ENCODE results near the gene DTX3. TPM values are rescaled to one million over a fixed set of nuclear protein-coding genes. Genes with fewer than 3 reads are reported as not detected.
"Not testable (repeated sequence)": the region's sequence is repeated elsewhere in the genome, so short reads cannot be mapped to it uniquely, and the experiment has no call there.

DTX3 gene
- polyA plus RNA-seq, 3 donors, result 61.2 to 67.0 (median 63.0) TPM

DNA sequence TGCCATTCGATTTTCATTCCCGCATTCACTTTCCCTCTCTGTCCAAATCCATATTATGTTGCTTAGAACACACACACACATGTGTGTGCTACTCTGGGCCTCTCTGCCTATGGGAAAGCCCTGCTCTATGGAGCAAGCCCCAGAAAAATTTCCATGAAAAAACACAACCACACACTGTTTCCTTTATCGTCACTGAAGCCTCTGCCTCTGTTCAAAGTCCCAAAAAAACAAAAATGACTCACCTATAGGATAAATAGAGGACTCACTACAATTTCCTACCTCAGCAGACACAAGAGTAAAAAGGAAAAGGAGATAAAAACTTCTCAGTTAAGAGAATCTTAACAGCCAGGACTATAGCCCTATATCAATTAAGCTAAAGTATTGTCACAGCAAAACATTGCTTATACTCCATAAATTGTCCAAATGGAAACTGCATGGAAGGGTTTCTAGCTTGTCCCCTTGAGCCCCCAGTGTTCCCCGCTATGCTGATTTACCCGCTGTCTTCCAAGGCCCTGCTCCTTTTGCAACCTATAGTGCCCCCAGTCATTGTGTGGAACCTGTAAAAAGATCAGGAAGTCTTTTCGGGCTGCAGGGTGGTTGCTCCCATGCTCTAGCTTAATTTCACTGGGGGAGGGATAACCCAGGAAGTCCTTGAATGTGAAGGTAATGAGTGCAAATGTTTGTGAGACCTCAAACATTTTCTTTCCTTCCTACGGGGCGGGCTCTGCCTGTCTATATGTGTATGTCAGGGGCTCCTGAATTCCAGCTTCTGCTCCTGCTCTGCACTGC lies 24.8 kb upstream of the DTX3 start:
- no peak for DNase-seq

DNA sequence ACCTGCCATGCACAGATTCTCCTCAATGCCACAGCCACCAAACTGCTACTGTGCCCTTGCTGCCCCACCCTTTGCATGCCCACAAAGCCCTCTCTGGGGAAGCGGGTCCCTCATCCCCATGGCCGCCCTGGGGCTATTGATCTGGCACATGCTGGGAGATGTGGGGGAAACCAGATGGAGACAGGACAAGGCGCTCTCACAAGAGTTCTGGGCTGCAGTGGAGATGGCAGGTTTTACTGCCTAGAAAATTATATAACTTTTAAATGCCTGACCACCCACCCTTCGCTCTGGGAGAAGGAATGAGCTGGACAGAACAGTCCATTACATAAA lies 24.2 kb upstream of the DTX3 start:
- no peak for DNase-seq

DNA sequence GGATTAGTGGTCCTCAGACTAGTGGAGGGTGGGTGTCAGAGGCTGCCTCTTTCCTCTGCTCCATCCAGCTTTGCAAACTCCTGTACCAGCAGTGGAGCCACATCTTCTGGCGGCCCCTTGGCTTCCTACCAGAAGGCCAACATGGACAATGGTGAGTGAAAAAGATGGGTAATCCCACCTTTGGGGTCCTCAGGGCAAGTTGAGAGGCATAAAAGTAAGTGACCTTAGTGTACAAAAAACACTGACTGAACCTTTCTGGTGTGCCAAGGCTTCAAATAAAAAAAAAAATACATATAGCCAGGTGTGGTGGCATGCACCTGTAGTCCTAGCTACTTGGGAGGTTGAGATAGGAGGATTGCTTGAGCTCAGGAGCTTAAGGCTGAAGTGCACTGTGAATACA lies 22.8 kb upstream of the DTX3 start:
- DNase-seq, result no peak

DNA sequence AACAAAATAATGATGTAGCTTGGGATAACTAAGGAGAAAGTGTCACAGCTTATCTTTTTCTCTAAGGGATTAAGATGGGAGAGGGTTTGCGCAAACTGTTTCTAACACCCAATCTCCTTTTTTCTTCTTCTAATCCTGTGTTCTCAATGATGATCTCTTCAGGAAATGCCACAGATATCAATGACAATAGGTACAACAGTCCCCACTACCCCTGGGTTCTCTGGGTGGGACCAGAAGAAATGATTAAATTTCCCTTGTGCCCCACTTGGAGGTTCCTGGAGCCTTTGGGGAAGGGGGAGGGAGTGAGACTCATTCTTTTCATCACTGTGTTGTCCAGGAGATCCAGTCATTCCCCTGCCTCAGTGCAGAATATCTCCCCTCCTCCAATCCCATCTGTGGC lies 22.2 kb upstream of the DTX3 start:
- no peak for DNase-seq

DNA sequence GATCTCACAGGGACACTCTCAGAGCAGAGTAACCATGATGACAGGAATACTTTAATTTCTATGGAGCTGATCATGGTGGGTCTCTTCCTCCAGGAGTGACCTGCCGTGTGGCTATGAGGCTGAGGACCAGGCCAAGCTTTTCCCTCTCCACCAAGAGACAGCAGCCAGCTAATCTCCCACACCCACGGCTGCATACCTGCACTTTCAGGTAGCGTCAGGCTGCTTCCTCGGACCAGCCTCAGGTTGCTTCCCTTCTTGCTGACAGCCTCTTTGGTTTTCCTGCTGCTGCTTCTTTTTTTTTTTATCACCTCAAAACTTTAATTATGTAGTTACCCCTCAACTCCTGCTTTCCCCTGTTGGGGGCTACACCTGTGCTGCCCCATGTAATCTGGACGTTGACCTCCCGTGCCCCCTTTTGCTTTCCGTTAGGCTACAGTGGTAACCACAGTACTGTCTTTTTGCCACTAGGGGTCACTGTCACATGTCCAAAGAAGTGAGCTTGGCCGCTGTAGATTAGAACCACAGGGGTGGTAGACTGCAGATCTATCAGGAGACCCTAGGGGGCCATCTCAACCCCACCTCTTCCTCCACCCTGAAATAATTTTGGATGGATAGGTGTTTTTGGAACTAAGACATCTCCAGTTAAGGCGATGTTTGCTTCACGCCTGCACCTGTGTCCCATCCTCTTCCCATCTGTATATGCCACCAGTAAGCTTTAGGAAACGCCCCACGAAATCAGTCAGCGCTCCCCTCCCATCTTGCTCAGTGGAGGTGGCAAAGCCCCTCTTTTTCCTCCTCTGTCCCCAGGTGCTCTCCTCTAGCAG lies 21.4 kb upstream of the DTX3 start:
- peak; percentile 74 for DNase-seq

DNA sequence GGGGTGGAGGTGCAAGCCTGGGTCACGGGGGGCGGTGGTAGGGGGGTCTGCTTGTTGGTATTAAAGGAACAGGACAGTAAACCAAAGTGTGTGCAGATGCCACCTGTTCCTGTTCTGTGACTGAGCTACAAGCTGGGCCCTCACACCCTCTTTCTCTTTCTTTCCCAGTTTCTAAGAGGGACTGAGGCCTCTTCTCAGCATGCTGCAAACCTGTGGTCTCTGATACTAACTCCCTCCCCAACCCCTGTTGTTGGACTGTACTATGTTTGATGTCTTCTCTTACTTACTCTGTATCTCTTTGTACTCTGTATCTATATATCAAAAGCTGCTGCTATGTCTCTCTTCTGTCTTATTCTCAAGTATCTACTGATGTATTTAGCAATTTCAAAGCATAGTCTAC lies 20.6 kb upstream of the DTX3 start:
- no peak for DNase-seq

DNA sequence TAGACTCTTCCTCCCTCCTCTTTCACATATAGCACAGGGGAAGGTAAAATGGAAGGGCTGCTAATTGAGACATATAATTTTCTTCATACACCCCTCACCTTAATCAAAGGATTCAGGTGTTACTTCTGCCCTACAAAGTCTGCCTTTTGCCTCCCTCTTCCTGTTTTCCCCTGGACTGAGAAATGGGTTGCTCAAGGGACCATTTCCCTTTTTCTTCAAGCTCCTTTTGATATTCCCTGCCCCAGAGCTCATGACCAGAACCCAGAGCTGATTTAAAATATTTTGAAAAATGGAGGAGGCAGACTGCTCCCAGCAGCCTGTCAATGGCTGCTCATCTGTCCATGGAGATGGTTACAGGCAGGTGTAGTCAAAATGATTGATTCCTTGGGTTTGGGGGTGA lies 19.9 kb upstream of the DTX3 start:
- no peak for DNase-seq

DNA sequence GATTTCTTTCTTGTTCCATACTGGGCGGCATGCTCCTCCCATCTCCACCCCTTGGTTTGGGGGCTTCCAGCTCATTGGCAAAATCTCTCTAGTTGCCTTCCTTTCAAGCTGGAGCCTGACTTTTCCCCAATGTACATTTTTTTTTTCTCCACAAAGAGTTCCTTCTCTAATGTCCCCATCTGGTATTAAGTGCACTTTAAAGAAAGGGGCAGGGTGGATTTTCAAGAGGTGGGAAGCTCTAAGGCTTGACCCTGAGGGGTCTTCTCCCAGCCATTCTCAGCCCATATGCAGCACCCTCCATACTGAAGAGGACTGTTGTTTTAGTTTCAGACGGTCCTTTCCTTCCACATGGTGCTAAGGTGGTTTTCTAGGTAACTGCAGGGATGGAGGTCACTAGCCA lies 19.5 kb upstream of the DTX3 start:
- no peak for DNase-seq

DNA sequence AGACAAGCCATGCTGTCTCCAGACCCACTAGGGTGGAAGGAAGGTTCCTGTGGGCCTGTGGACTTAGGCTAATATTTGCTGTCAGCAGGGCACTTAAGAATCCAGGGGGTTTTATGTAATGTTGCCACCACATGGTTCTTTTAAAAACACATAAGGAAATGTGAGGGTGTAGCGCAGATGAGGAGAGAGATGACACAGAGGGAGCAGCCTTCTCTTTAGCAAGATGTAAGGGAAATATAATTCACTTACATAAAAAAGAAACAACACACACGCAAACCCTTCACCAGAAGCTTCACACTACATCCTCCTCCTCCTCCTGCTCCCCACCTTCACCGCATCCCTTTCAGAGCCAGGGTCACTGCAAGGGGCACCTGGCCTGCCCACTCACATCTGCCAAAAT lies 18.5 kb upstream of the DTX3 start:
- DNase-seq, result no peak

DNA sequence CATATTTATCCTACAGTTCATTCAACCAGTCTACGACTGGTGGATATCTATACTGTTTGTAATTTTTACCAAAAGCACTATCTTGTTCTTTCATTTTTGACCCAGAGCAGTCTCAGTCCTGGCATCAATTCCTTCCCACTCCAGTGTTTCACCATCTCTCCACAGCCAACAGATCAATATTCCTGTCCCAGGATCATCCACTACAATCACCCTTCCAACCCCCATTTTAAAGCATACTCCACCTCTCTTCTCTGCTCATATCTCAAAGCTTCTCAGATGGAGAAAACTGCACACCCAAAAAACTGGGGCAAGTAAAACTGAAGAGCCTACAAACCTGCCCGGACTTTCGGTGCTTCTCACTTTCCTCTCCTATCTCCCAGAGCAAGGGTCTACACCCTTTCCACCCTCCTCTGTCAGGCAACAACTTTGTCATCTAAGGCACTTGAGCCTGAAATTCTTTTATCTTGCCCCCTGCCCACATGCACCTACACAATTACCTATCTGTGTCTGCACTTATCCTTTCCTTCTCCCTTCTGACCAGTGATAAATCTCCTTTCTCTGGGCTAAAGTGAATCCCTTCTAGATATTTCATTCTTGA lies 17.7 kb upstream of the DTX3 start:
- DNase-seq, result no peak

DNA sequence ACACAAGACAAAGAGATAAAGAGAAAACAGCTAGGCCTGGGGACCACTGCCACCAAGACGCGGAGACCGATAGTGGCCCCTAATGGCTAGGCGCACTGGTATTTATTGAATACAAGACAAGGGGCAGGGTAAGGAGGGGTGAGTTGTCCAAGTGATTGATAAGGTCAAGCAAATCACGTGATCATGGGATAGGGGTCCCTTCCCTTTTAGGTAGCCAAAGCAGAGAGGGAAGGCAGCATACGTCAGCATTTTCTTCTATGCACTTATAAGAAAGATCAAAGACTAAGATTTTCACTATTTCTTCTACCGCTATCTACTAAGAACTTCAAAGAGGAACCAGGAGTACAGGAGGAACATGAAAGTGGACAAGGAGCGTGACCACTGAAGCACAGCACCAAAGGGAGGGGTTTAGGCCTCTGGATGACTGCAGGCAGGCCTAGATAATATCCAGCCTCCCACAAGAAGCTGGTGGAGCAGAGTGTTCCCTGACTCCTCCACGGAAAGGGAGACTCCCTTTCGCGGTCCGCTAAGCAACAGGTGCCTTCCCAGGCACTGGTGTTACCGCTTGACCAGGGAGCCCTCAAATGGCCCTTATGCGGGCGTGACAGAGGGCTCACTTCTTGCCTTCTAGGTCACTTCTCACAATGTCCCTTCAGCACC lies 15.5 kb upstream of the DTX3 start:
- DNase-seq, result not testable (repeated sequence)

DNA sequence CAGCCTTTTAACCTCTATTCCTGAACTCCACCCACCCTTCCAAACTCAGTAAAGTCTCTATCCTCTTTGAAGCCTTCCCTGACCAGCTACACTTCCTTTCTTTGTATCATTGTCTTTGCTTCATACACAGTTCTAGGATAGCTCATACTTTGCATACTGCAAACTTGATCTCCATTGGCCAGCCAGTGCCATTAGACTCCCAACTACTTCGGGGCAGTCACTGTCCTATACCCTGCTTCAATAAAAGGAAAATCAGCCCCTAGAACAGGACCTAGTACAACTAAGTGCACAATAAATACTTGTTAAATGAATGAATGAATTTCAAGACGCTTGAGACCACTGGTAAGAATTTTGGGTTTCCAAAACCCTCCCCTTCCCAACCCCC lies 14.2 kb upstream of the DTX3 start:
- no peak for DNase-seq

DNA sequence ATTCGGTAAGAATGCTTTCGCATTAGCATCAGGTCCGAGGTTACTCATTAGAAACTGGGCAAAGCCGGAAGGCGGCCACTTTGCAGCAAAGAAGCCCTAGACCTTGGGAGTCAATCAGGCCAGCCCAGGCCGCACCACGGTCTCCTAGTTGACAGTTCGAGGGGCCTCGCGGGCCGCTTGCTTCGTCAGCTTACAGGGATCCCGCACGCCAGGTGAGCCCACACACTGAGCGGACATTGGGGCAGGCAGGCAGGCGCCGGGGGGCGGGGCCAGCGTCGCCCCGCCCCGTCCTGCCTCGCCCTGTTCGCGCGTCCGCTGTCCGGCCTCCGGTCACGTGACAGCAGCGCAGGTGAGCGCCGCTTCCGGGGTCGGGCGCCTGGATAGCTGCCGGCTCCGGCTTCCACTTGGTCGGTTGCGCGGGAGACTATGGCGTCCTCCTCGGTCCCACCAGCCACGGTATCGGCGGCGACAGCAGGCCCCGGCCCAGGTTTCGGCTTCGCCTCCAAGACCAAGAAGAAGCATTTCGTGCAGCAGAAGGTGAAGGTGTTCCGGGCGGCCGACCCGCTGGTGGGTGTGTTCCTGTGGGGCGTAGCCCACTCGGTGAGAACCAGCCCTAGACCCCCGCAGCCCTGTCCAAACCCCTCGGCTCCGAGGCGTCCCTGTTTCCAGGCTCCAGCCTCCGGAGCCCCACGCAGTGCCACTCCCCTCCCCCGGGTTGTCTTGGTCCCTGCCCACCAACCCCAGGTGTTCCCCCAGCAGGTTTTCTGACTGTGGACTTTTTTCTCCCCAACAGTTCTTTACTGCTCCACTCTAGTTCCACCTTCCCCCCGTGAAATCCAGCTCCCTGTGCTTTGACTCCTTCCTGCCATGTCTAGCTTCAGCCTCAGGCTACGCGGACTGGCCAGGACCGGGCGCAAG lies 13.5 kb upstream of the DTX3 start, which contains the start of gene PIP4K2C:
Gene PIP4K2C, plus strand, starts transcription at position 329 of the 918 bp plus-strand sequence. Its CDS starts 98 bp downstream, at position 427.
- peak; percentile 78 for DNase-seq

DNA sequence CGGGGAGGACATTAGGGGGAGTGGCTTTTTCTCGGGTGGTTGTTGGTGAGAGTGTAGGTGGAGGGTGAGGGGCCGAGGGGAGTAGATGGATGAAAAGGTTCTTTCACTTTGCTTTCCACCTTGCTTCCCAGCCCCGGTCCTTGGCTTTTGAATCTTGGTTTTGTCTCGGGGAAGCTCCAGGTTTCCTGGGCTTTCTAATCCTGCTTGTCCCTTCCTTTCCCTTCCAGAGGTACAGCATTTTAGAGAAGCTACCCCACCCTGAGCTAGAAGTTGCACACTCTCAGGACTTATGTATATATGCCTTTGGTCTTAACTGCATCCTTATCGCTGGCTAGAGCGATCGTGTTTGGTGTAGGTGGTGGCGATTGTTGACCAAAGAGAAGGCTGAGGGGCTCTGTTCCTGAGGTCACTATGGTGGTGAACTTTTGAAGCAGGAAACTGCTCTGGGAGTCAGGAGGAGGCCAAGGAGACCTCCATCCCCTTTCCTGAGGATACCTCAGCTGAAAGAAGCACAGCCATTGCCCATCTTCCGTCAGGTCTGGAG lies 12.8 kb upstream of the DTX3 start:
- DNase-seq, result no peak

DNA sequence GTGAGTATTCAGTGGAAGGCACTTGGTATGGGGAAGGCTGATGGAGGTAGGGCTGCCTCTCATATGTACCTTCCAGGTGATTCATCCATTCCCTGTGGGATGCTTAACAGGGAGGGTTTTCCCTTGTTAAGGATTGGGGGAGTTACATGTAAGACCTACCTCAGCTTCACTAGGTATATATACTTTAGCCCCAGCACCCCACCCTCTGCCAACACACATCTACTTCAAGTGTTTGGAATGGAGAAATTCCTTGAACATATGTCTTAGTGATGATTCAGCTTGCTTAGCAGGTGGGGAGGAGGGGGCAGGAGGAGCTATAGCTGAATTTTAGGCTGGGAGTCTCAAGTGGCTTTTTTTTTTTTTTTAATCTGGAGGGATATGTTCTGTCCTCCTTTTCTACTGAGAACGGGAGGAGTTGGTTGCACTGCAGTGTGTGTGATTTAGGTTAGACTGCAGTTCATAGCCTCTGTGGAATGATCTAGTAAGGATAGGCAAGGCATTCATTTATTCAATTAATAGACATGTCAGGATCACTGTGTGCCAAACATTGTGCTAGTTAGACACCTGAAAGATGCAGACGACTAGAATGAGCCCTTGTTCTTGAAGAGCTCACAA lies 12.0 kb upstream of the DTX3 start:
- no peak for DNase-seq

DNA sequence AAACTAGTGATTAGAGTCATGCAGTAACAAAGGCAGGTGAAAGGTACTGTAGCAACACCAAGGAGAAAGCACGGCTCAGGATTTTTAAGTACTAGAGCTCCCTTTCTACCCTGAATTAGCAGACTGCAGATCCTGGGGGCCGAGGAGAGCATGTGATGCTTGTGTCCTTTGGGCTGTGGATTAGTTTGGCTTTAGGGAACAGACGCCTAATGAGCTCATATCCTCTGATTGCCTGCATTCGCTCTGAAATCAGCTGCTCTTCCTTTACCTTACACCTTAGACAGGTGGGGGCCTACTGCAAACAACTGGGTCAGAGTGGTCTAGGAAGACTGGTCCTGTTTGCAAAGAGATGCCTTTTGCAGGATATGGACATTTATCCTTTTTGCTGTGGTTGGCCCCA lies 11.4 kb upstream of the DTX3 start:
- no peak for DNase-seq

DNA sequence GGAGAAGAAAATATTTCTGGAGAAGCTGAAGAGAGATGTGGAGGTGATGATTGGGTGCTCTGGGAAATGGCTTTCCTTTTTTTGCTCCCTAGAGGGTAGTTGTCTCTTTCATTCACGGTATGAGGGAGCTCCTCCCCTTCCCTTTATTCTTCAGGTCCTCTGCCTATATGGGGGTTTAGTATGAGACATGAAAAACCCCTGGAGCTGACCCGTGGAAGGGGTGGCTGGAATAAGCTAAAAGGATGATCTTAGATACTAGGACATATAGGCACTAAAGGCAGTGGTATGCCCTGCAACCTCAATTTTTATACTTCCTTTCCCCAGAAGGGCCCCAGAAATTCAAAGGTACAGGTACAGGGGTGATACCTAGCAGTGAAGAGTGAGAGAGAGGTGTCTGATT lies 4.2 kb upstream of the DTX3 start:
- DNase-seq, result no peak

DNA sequence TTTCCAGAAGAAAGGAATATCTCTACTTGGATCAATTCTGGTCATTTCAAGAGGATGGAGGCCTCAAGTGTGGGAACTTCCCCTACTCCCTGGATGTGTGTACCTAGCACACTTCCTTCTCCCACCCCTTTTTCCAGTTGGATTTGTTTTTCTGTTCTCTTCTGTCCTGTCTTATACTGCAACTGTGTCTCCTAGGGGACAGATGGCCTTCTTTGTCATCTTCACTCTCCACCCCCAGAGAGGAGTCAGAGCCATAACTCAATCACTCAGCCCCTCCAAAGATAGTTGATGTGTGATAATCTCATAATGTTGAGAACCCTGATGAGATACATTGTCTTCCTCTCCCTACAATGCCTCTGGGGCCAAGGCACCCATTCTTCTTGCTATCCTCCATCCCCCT lies 2.1 kb upstream of the DTX3 start:
- DNase-seq, result no peak

DNA sequence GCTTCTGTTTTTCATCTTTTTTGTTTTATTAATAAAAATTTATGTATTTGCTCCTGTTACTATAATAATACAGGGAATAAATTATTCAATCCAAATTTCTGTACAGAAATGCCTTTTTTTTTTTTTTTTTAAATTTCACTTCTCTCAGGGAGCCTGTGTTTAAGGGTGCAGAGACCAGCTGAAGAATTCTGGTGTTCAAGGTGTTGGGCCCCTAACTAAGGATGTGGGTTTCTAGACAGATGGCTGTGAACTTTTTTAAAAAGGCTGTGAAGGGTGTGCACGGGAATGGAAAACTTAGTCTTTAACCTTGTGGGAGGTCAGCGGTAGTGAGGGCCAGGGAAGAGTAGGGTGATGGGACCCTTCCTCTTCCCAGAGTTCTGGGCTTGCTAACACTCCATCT lies 1.3 kb upstream of the DTX3 start:
- DNase-seq, result no peak

DNA sequence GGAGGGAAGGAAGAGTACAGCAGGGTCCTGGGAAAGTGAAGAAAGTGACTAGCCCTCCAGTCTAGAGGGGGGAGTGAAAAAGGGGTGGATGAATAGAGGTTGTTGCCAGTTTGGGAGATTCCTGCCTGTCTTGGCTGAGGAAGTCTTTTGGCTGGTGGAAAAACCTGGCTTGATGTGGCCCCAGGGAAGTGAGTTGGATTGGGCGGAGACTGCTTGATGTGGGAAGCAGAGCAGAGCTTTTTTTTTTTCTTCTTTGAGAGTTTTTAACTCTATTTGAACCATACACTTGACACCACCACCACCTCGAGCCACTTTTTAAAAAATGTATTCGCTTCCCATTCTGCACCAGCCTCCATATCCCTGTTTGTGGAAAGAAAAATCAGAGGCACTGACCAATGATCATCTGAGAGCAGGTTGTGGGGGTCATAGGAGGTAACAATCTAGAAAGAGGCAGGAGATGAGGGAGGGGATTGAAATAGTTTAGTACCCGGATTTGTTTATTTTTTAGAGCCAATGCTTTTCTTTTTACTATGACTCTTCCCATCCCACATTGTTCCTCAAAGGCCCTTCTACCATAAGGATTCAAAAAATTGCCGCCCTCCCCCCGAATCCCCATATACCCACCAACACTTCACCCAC lies 690 bp upstream of the DTX3 start:
- DNase-seq, result no peak

Data from renal pelvis (tissue), 4 donors.